SK-N-SH (cell line): ENCODE measurements around the gene CUL1. TPM values are rescaled to one million over a fixed set of nuclear protein-coding genes. Genes with fewer than 3 reads are reported as not detected.

Source experiments
- CTCF ChIA-PET: fragments of 300-600, 350-600 bp; formaldehyde crosslinking; extraction: SDS; loops from one replicate; lab custom pipeline; 2021; lab: Yijun Ruan, JAX
- POLR2A ChIA-PET: fragments of 350-600 bp; sonication (Branson Sonifier 250); formaldehyde crosslinking; extraction: SDS; loops from one replicate; lab custom pipeline; 2020; ENCODE audit warnings: antibody characterized with exemption, inconsistent platforms; lab: Yijun Ruan, JAX
- DNase-seq: peaks from one replicate; pipeline ENCODE4 v3.0.0; 2012
- H2AFZ ChIP-seq: fragments of 200-600 bp; sonication (generic); 2 replicates; pipeline ENCODE4 v1.8.1; 2016; ENCODE audit warnings: antibody characterized with exemption, mild to moderate bottlenecking, low read depth
- H3F3A ChIP-seq: fragments of 200-600 bp; sonication (generic); replicated peaks from 2 replicates; pipeline ENCODE3; 2016; ENCODE audit warnings: antibody characterized with exemption, mild to moderate bottlenecking; ENCODE audit not compliant: insufficient read depth
- H3K27ac ChIP-seq, 2 experiments: fragments of 200-500 bp in 1 of 2; fragments of 200-600 bp in 1 of 2; sonication (Bioruptor generic) in 1 of 2; sonication (generic), shearing (Covaris generic) in 1 of 2; 2 replicates each; pipeline versions ENCODE4 v1.5.1 to v1.6.1; 2014 to 2016; ENCODE audit warnings: low read depth in 2 of 2, inconsistent platforms in 1 of 2, low read length in 1 of 2, mild to moderate bottlenecking in 1 of 2, mixed read lengths in 1 of 2
- H3K27me3 ChIP-seq: fragments of 200-600 bp; sonication (generic), shearing (Covaris generic); 2 replicates; pipeline ENCODE4 v1.6.1; 2016; ENCODE audit warnings: mixed run types; ENCODE audit not compliant: insufficient read depth
- H3K36me3 ChIP-seq, 2 experiments: fragments of 200-500 bp in 1 of 2; fragments of 200-600 bp in 1 of 2; sonication (Bioruptor generic) in 1 of 2; sonication (generic) in 1 of 2; replicated peaks in 1 of 2; 2 replicates each; pipeline versions ENCODE3 to v1.5.1; 2014 to 2016; ENCODE audit warnings: low read length in 1 of 2, mild to moderate bottlenecking in 1 of 2; ENCODE audit not compliant: insufficient read depth in 2 of 2, control insufficient read depth in 1 of 2
- H3K4me1 ChIP-seq, 2 experiments: fragments of 200-500 bp in 1 of 2; fragments of 200-600 bp in 1 of 2; sonication (Bioruptor generic) in 1 of 2; sonication (generic), shearing (Covaris generic) in 1 of 2; 2 replicates each; pipeline versions ENCODE4 v1.5.1 to v1.6.1; 2014 to 2016; ENCODE audit warnings: low read depth in 1 of 2, low read length in 1 of 2, mixed run types in 1 of 2; ENCODE audit not compliant: insufficient read depth in 2 of 2, control insufficient read depth in 1 of 2
- H3K4me2 ChIP-seq: fragments of 200-600 bp; sonication (generic), shearing (Covaris generic); 2 replicates; pipeline ENCODE4 v1.6.1; 2017; ENCODE audit warnings: mixed run types
- H3K4me3 ChIP-seq, 2 experiments: fragments of 200-500 bp in 1 of 2; fragments of 200-600 bp in 1 of 2; sonication (Bioruptor generic) in 1 of 2; sonication (generic), shearing (Covaris generic) in 1 of 2; 2 replicates each; pipeline versions ENCODE4 v1.5.1 to v1.8.1; 2014 to 2016; ENCODE audit warnings: low read depth in 2 of 2, inconsistent platforms in 1 of 2, low read length in 1 of 2, mild to moderate bottlenecking in 1 of 2, mixed read lengths in 1 of 2, moderate library complexity in 1 of 2
- H3K79me2 ChIP-seq: fragments of 200-600 bp; sonication (generic); 2 replicates; pipeline ENCODE4 v1.8.1; 2017; ENCODE audit warnings: mild to moderate bottlenecking; ENCODE audit not compliant: insufficient read depth
- H3K9ac ChIP-seq: fragments of 200-600 bp; sonication (generic); 2 replicates; pipeline ENCODE4 v1.6.1; 2017; ENCODE audit warnings: mixed run types
- H3K9me2 ChIP-seq: fragments of 200-600 bp; sonication (generic); 2 replicates; pipeline ENCODE4 v1.6.1; 2017; ENCODE audit warnings: mixed run types
- H3K9me3 ChIP-seq: fragments of 200-600 bp; sonication (generic); 2 replicates; pipeline ENCODE4 v1.6.1; 2017; ENCODE audit warnings: mixed run types, mild to moderate bottlenecking, moderate library complexity
- H4K20me1 ChIP-seq: fragments of 200-600 bp; sonication (generic); 2 replicates; pipeline ENCODE4 v1.6.1; 2017; ENCODE audit warnings: mild to moderate bottlenecking, mixed run types; ENCODE audit not compliant: insufficient read depth
- FOSL2 ChIP-seq: IDR thresholded peaks from 2 replicates; pipeline ENCODE4 v1.4.0; 2012; ENCODE audit warnings: low read depth, mild to moderate bottlenecking, moderate library complexity, borderline replicate concordance
- FOXJ3 ChIP-seq: sonication (generic); formaldehyde crosslinking; IDR thresholded peaks from 2 replicates; pipeline ENCODE4 v1.5.1; 2020; ENCODE audit warnings: mild to moderate bottlenecking, missing genetic modification reagents
- GABPA ChIP-seq: IDR thresholded peaks from 2 replicates; pipeline ENCODE4 v1.4.0; 2012; ENCODE audit warnings: low read depth, mild to moderate bottlenecking
- JUND ChIP-seq: IDR thresholded peaks from 2 replicates; pipeline ENCODE4 v1.4.0; 2012
- MAX ChIP-seq: IDR thresholded peaks from 2 replicates; pipeline ENCODE4 v1.4.0; 2012; ENCODE audit warnings: low read depth
- MEF2A ChIP-seq: IDR thresholded peaks from 2 replicates; pipeline ENCODE4 v1.4.0; 2012; ENCODE audit warnings: low read depth, borderline replicate concordance
- NFIC ChIP-seq: IDR thresholded peaks from 2 replicates; pipeline ENCODE4 v1.4.0; 2012; ENCODE audit warnings: borderline replicate concordance
- NRF1 ChIP-seq: IDR thresholded peaks from 2 replicates; pipeline ENCODE4 v1.6.1; 2012; ENCODE audit warnings: low read depth, mild to moderate bottlenecking, low read length
- POLR2AphosphoS5 ChIP-seq: IDR thresholded peaks from 2 replicates; pipeline ENCODE4 v1.6.1; 2012; ENCODE audit warnings: low read depth, low read length
- RAD21 ChIP-seq: IDR thresholded peaks from 2 replicates; pipeline ENCODE4 v1.6.1; 2012; ENCODE audit warnings: mild to moderate bottlenecking, low read length
- RCOR1 ChIP-seq: fragments of 150-350 bp; IDR thresholded peaks from 2 replicates; pipeline ENCODE4 v1.6.1; 2017; ENCODE audit warnings: antibody characterized with exemption, low read length
- RFX5 ChIP-seq: IDR thresholded peaks from 2 replicates; pipeline ENCODE4 v1.6.1; 2012; ENCODE audit warnings: mild to moderate bottlenecking, improper control_type of control experiment, low read length
- RXRA ChIP-seq: IDR thresholded peaks from 2 replicates; pipeline ENCODE4 v1.4.0; 2012; ENCODE audit warnings: low read depth, mild to moderate bottlenecking, borderline replicate concordance
- SIN3A ChIP-seq: IDR thresholded peaks from 2 replicates; pipeline ENCODE4 v1.6.1; 2012; ENCODE audit warnings: low read depth, mild to moderate bottlenecking, low read length, moderate library complexity, borderline replicate concordance
- SMC3 ChIP-seq: IDR thresholded peaks from 2 replicates; pipeline ENCODE4 v1.6.1; 2012; ENCODE audit warnings: low read depth, low read length, improper control_type of control experiment
- TCF12 ChIP-seq: IDR thresholded peaks from 2 replicates; pipeline ENCODE4 v1.4.0; 2012
- USF2 ChIP-seq: fragments of 150-350 bp; IDR thresholded peaks from 2 replicates; pipeline ENCODE4 v1.6.1; 2017; ENCODE audit warnings: antibody characterized with exemption, low read length, low read depth, borderline replicate concordance
- WGBS: methylation state at CpG from one replicate; pipeline ENCODE4 v1.1.6; 2017; ENCODE audit warnings: low lambda C conversion rate; 5-methylcytosine and 5-hydroxymethylcytosine counted together
- polyA plus RNA-seq, 3 experiments: library from polyadenylated mRNA; depleted of rRNA; stranded (reverse); fragments of >200 nt; gene quantifications; 2 replicates each; pipeline ENCODE4 v1.2.3, GENCODE V29; 2012
- TF ChIP-seq, protein P1 (sequence below): fragments of 150-350 bp; IDR thresholded peaks from 2 replicates; pipeline ENCODE4 v1.6.1; 2016; ENCODE audit warnings: mild to moderate bottlenecking, low read depth, low read length
- TF ChIP-seq, protein P2 (sequence below): IDR thresholded peaks from 2 replicates; pipeline ENCODE4 v1.4.0; 2012; ENCODE audit warnings: low read depth, borderline replicate concordance

Gene CUL1
- polyA plus RNA-seq, 1 of the 3 experiments (the other 2 are of a cell fraction) = 45.2 TPM

DNA sequence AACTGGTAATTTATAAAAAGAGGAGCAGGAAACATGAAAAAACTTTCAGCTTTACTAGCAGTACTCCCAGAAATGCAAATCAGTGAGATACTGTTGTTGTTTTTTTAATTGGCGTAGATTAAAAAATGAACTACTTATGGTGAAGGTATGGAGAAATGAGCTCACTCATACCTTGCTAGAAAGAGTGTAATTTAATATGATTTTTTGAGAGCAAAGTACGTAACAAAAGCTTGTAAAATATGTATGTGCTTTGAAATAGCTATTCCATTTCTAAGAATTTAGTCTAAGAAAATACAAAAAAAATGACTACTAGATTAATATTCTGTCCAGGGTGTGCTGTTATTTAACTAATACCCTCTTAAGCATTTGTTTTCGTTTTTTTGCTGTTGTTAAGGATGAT lies 5.5 kb downstream of the CUL1 start:
- Histone ChIP-seq H3K27ac (no peak overlapping the region), H3K36me3 (peaks cover 0 to 6% of the 10 kb centered on the region in 2 experiments), H3K4me1 (peaks cover 29 to 38% of the 10 kb centered on the region in 2 experiments), H3K4me3 (no peak overlapping the region), H3F3A (peaks cover 9% of the 10 kb centered on the region), H3K4me2 (no peak overlapping the region), H3K9ac (no peak overlapping the region), H3K9me3 (no peaks in the 10 kb centered on the region), H2AFZ (no peak overlapping the region), H3K79me2 (peaks cover 100% of the 10 kb centered on the region), H3K9me2 (no peaks in the 10 kb centered on the region), H4K20me1 (peaks cover 94% of the 10 kb centered on the region), H3K27me3 (no peaks in the 10 kb centered on the region)
- ChIA-PET POLR2A (interaction anchor here (0.7 kb wide), 1 partner anchor 25 kb away, joined by 4 read pairs; no protein-coding TSS in a partner anchor), CTCF (interaction anchor here (0.6 to 2.1 kb wide), 7 partner anchors 17 to 262 kb away, joined by 3 to 6 read pairs (median 4); no protein-coding TSS in a partner anchor)
- DNase-seq = no peak
- WGBS = 73% methylated on average over 3 of the region's 3 CpGs
- no peak for TF ChIP-seq MAX
- no peak for TF ChIP-seq GABPA

DNA sequence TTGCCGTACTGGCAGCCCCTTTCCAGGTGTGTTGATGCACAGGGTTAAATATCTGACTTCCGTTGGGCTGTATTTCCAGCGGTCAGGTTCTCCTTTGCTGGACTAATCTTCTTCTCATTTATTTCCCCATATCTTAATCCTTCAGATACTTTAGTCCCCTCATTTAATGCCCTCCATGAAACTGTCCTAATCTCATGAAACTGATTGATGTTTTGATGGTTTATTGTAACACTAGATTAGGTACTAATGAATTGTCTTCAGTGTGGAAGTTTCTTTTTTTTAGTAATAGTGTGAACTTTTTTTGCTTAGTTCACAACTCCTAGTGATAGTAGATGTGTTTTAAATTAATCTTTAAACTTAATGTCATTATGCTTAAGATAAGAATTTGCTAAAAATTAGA lies 6.3 kb downstream of the CUL1 start:
- Histone ChIP-seq H3K4me1 (peaks cover 29 to 38% of the 10 kb centered on the region in 2 experiments), H4K20me1 (peaks cover 98% of the 10 kb centered on the region), H3F3A (peaks cover 5% of the 10 kb centered on the region), H3K79me2 (peaks cover 100% of the 10 kb centered on the region), H3K4me2 (no peak overlapping the region), H3K27ac (no peak overlapping the region), H3K9ac (no peak overlapping the region), H3K4me3 (no peak overlapping the region), H3K9me3 (no peaks in the 10 kb centered on the region), H2AFZ (no peak overlapping the region), H3K9me2 (no peaks in the 10 kb centered on the region), H3K27me3 (no peaks in the 10 kb centered on the region), H3K36me3 (peaks cover 0 to 6% of the 10 kb centered on the region in 2 experiments)
- TF ChIP-seq SIN3A (no peak), FOSL2 (no peak), RFX5 (no peak), JUND (no peak), RXRA (no peak), TCF12 (no peak), FOXJ3 (no peak), POLR2AphosphoS5 (no peak), NRF1 (no peak), NFIC (no peak), SMC3 (no peak), USF2 (no peak), MEF2A (no peak), RAD21 (no peak), RCOR1 (no peak), GABPA (no peak)
- TF ChIP-seq, protein P1, sequence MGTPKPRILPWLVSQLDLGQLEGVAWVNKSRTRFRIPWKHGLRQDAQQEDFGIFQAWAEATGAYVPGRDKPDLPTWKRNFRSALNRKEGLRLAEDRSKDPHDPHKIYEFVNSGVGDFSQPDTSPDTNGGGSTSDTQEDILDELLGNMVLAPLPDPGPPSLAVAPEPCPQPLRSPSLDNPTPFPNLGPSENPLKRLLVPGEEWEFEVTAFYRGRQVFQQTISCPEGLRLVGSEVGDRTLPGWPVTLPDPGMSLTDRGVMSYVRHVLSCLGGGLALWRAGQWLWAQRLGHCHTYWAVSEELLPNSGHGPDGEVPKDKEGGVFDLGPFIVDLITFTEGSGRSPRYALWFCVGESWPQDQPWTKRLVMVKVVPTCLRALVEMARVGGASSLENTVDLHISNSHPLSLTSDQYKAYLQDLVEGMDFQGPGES = no peak
- TF ChIP-seq, protein P2, sequence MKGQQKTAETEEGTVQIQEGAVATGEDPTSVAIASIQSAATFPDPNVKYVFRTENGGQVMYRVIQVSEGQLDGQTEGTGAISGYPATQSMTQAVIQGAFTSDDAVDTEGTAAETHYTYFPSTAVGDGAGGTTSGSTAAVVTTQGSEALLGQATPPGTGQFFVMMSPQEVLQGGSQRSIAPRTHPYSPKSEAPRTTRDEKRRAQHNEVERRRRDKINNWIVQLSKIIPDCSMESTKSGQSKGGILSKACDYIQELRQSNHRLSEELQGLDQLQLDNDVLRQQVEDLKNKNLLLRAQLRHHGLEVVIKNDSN = no peak
- CTCF ChIA-PET = interaction anchor here (1.0 to 1.2 kb wide), 2 partner anchors 16 to 129 kb away, joined by 3 to 4 read pairs; no protein-coding TSS in a partner anchor
- 97% methylated on average over 3 of the region's 3 CpGs for WGBS
- DNase-seq = no peak
- POLR2A ChIA-PET = no interaction called here
